A549 treated with Mapracorat at 1 μM for 4 hours (cell line): ENCODE data around the gene ERV3-1. TPM values are rescaled to one million over a fixed set of nuclear protein-coding genes. Genes with fewer than 3 reads are reported as not detected.

Experiments used
- total RNA-seq: library from RNA; stranded (reverse); fragments of 200-300 nt; extraction: Qiagen RNA extraction; gene quantifications from 5 replicates; pipeline ENCODE4 v1.2.3, GENCODE V29; 2022

ERV3-1 gene
- total RNA-seq, result 2.8 to 5.1 TPM (median 3.3 TPM) in 5 replicates

GRCh38 chr7:65006094-65006992, at the start of gene ERV3-1:
Gene ERV3-1 (minus strand): TSS chr7:65006687. CDS start chr7:64993026, 13,661 bp downstream.

GRCh38 chr7:64990936-64991335, 15.6 kb downstream of the ERV3-1 start, which contains the start of gene ZNF117:
Gene ZNF117 (minus strand): TSS chr7:64991036.

Other genes starting within 250 kb of the ERV3-1 start
- gene ZNF138, start 212.3 kb downstream of the ERV3-1 start, total RNA-seq, result 2.4 to 3.5 TPM (median 2.7 TPM) in 5 replicates
- 1.8 to 2.8 TPM (median 2.2 TPM) in 5 replicates for gene ZNF273, start 103.4 kb downstream of the ERV3-1 start, total RNA-seq
- 0.08 to 0.34 TPM (median 0.23 TPM) in 5 replicates for gene ZNF117, start 15.7 kb downstream of the ERV3-1 start, total RNA-seq